ENCODE results near the gene SENP8.

Gene SENP8

GRCh38 chr15:72077950-72078349 lies 40.3 kb upstream of the SENP8 start:
- no peak for TF ChIP-seq ZFP30 (CRISPR knock-in tag; IDR thresholded peaks at IDR 0.05)
- TF ChIP-seq PATZ1 (CRISPR knock-in tag; IDR thresholded peaks at IDR 0.05; ENCODE audit: borderline replicate concordance), result no peak
- TF ChIP-seq POU6F1 (CRISPR knock-in tag; IDR thresholded peaks at IDR 0.05; ENCODE audit: borderline replicate concordance, low read depth), result no peak
- no peak for TF ChIP-seq OSR1 (CRISPR knock-in tag; IDR thresholded peaks at IDR 0.05)
- TF ChIP-seq TSHZ2 (CRISPR knock-in tag; IDR thresholded peaks at IDR 0.05), result no peak
- no peak for TF ChIP-seq CSDC2 (CRISPR knock-in tag; IDR thresholded peaks at IDR 0.05)
- TF ChIP-seq ZNF70 (CRISPR knock-in tag; IDR thresholded peaks at IDR 0.05), result no peak
- no peak for TF ChIP-seq ARNTL (CRISPR knock-in tag; IDR thresholded peaks at IDR 0.05; ENCODE audit: borderline replicate concordance, low read depth)
- no peak for TF ChIP-seq PPARA (CRISPR knock-in tag; IDR thresholded peaks at IDR 0.05; ENCODE audit: borderline replicate concordance)
- TF ChIP-seq CREB5 (CRISPR knock-in tag; IDR thresholded peaks at IDR 0.05; ENCODE audit: low read depth), result no peak
- no peak for TF ChIP-seq ISL1 (CRISPR knock-in tag; IDR thresholded peaks at IDR 0.05)
- no peak for TF ChIP-seq ZNF8 (CRISPR knock-in tag; IDR thresholded peaks at IDR 0.05)
- TF ChIP-seq SNAI2 (CRISPR knock-in tag; IDR thresholded peaks at IDR 0.05), result no peak
- ATAC-seq, result no peak

GRCh38 chr15:72078887-72079286 lies 39.3 kb upstream of the SENP8 start:
- TF ChIP-seq CSDC2 (CRISPR knock-in tag; IDR thresholded peaks at IDR 0.05), result no peak
- ATAC-seq, result no peak

GRCh38 chr15:72082176-72082575 lies 36.0 kb upstream of the SENP8 start:
- ATAC-seq, result no peak
- TF ChIP-seq ISL1 (CRISPR knock-in tag; IDR thresholded peaks at IDR 0.05) (no peak), ZC3H10 (CRISPR knock-in tag; IDR thresholded peaks at IDR 0.05) (no peak), CREB5 (CRISPR knock-in tag; IDR thresholded peaks at IDR 0.05; ENCODE audit: low read depth) (no peak), ZNF8 (CRISPR knock-in tag; IDR thresholded peaks at IDR 0.05) (no peak), ZNF565 (CRISPR knock-in tag; conservative IDR thresholded peaks at IDR 0.05; ENCODE audit: low read depth) (no peak), ZFP3 (CRISPR knock-in tag; IDR thresholded peaks at IDR 0.05) (no peak), PPARA (CRISPR knock-in tag; IDR thresholded peaks at IDR 0.05; ENCODE audit: borderline replicate concordance) (no peak), CSRNP3 (CRISPR knock-in tag; IDR thresholded peaks at IDR 0.05) (no peak), ARNTL (CRISPR knock-in tag; IDR thresholded peaks at IDR 0.05; ENCODE audit: borderline replicate concordance, low read depth) (no peak), ZNF70 (CRISPR knock-in tag; IDR thresholded peaks at IDR 0.05) (no peak), POU6F1 (CRISPR knock-in tag; IDR thresholded peaks at IDR 0.05; ENCODE audit: borderline replicate concordance, low read depth) (no peak), RARB (CRISPR knock-in tag; IDR thresholded peaks at IDR 0.05) (no peak), BACH2 (CRISPR knock-in tag; IDR thresholded peaks at IDR 0.05; ENCODE audit: borderline replicate concordance) (no peak), GLIS3 (CRISPR knock-in tag; IDR thresholded peaks at IDR 0.05) (no peak), TOX (CRISPR knock-in tag; IDR thresholded peaks at IDR 0.05; ENCODE audit: borderline replicate concordance) (no peak), OSR1 (CRISPR knock-in tag; IDR thresholded peaks at IDR 0.05) (no peak), CSDC2 (CRISPR knock-in tag; IDR thresholded peaks at IDR 0.05) (no peak), ZFP30 (CRISPR knock-in tag; IDR thresholded peaks at IDR 0.05) (no peak)
